Muscle of back (tissue), 13 donors: Measurements from ENCODE around the gene GATAD1. TPM values are rescaled to one million over a fixed set of nuclear protein-coding genes. Genes with fewer than 3 reads are reported as not detected.
A peak's percentile ranks its signal among the peaks of the same experiment; 100 is the strongest.
"Not testable (repeated sequence)": the region's sequence is repeated elsewhere in the genome, so short reads cannot be mapped to it uniquely, and the experiment has no call there.

ENCODE experiments used
- DNase-seq, 3 donors: peaks; one replicate each; pipeline versions ENCODE4 v3.0.0 to v3.0.0-alpha.2; 2013
- long read RNA-seq, 9 donors: transcript quantifications; one replicate each; lab custom pipeline, GENCODE V29; 2026
- polyA plus RNA-seq, 10 donors: library from polyadenylated mRNA; unstranded; fragments of 120-200 nt; gene quantifications; one replicate each; pipeline ENCODE4 v1.2.1, GENCODE V29; 2013; ENCODE audit not compliant: insufficient read length in 10 of 10

Gene GATAD1
- polyA plus RNA-seq: 10 to 100 TPM; 15.3 to 41.3 (median 22.5) TPM
- long read RNA-seq, donor 1, transcript GATAD1-201 (5 exons, 3,962 nt): major isoform, 7 of 8 reads
- long read RNA-seq, donor 1, partial matches to known transcripts: 0 of 8 reads
- long read RNA-seq, donor 1, other reads (novel, unspliced or antisense): 0 of 8 reads
- long read RNA-seq, donor 2, transcript GATAD1-201 (5 exons, 3,962 nt): major isoform, 6 of 9 reads
- long read RNA-seq, donor 2, partial matches to known transcripts: 0 of 9 reads
- long read RNA-seq, donor 2, other reads (novel, unspliced or antisense): 0 of 9 reads
- long read RNA-seq, donor 3: 0 reads
- long read RNA-seq, donor 4, transcript GATAD1-201 (5 exons, 3,962 nt): major isoform, 5 of 6 reads
- long read RNA-seq, donor 4, partial matches to known transcripts: 0 of 6 reads
- long read RNA-seq, donor 4, other reads (novel, unspliced or antisense): 0 of 6 reads
- long read RNA-seq, donor 5, partial matches to known transcripts: 0 of 8 reads
- long read RNA-seq, donor 5, other reads (novel, unspliced or antisense): 0 of 8 reads
- long read RNA-seq, donor 6, transcript GATAD1-201 (5 exons, 3,962 nt): major isoform, 6 of 7 reads
- long read RNA-seq, donor 6, partial matches to known transcripts: 0 of 7 reads
- long read RNA-seq, donor 6, other reads (novel, unspliced or antisense): 0 of 7 reads
- long read RNA-seq, donor 7, transcript GATAD1-201 (5 exons, 3,962 nt): major isoform, 6 of 14 reads
- long read RNA-seq, donor 7, partial matches to known transcripts: 5 of 14 reads
- long read RNA-seq, donor 7, other reads (novel, unspliced or antisense): 0 of 14 reads
- long read RNA-seq, donor 8, partial matches to known transcripts: 0 of 3 reads
- long read RNA-seq, donor 8, other reads (novel, unspliced or antisense): 0 of 3 reads
- long read RNA-seq, donor 9, partial matches to known transcripts: 0 of 1 reads
- long read RNA-seq, donor 9, other reads (novel, unspliced or antisense): 0 of 1 reads

GRCh38 chr7:92447345-92448204 is at the start of gene GATAD1:
GATAD1 (plus strand) TSS chr7:92447482; CDS start chr7:92447730, 248 bp downstream.
- peak; percentile 92 to 96 (median 93) for DNase-seq

- no peak for DNase-seq
These were observed 49.7 kb upstream of the GATAD1 start for GRCh38 chr7:92397542-92397941.

- DNase-seq: no peak
These were observed 47.3 kb upstream of the GATAD1 start for GRCh38 chr7:92400013-92400412.

- peak in 1 of 3 donors; percentile 6 for DNase-seq
These were observed 44.1 kb upstream of the GATAD1 start for GRCh38 chr7:92402920-92403759.

GRCh38 chr7:92403760-92404074 is 43.6 kb upstream of the GATAD1 start:
- no peak for DNase-seq

GRCh38 chr7:92404170-92404614 is 43.1 kb upstream of the GATAD1 start:
- no peak for DNase-seq

- DNase-seq: no peak
These were observed 37.9 kb upstream of the GATAD1 start for GRCh38 chr7:92409357-92409756.

GRCh38 chr7:92410162-92410561 is 37.1 kb upstream of the GATAD1 start:
- DNase-seq: not testable (repeated sequence)

GRCh38 chr7:92412745-92413144 is 34.5 kb upstream of the GATAD1 start:
- no peak for DNase-seq

GRCh38 chr7:92413550-92413949 is 33.7 kb upstream of the GATAD1 start:
- no peak for DNase-seq

GRCh38 chr7:92415225-92415624 is 32.1 kb upstream of the GATAD1 start:
- DNase-seq: no peak

- DNase-seq: no peak
These were observed 29.4 kb upstream of the GATAD1 start for GRCh38 chr7:92417913-92418312.

GRCh38 chr7:92421676-92422435 is 25.4 kb upstream of the GATAD1 start:
- DNase-seq: no peak

- no peak for DNase-seq
These were observed 24.4 kb upstream of the GATAD1 start for GRCh38 chr7:92422926-92423325.

- no peak for DNase-seq
These were observed 23.6 kb upstream of the GATAD1 start for GRCh38 chr7:92423710-92424131.

GRCh38 chr7:92425311-92425947 is 21.9 kb upstream of the GATAD1 start:
- no peak for DNase-seq

- DNase-seq: no peak
These were observed 20.1 kb upstream of the GATAD1 start for GRCh38 chr7:92427193-92427592.

GRCh38 chr7:92432299-92432946 is 14.9 kb upstream of the GATAD1 start:
- no peak for DNase-seq

- no peak for DNase-seq
These were observed 14.3 kb upstream of the GATAD1 start for GRCh38 chr7:92433019-92433418.
